HEK293 (cell line): ENCODE results near the gene MARK3.
A peak's percentile ranks its signal among the peaks of the same experiment; 100 is the strongest.

Experiments
- CTCF ChIA-PET: fragments of 350-600 bp; formaldehyde crosslinking; extraction: SDS; loops from one replicate; lab custom pipeline; 2021; ENCODE audit warnings: antibody characterized with exemption; lab: Yijun Ruan, JAX
- POLR2A ChIA-PET: fragments of 300-600 bp; formaldehyde crosslinking; extraction: SDS; loops from one replicate; lab custom pipeline; 2020; ENCODE audit warnings: antibody characterized with exemption, inconsistent platforms; lab: Yijun Ruan, JAX
- H3K27ac ChIP-seq: fragments of 200-500 bp; sonication (Bioruptor generic); 2 replicates; pipeline ENCODE4 v1.5.1; 2014; ENCODE audit warnings: low read depth, low read length, control low read depth, inconsistent platforms; ENCODE audit errors: extremely low read depth
- H3K36me3 ChIP-seq, 2 experiments: fragments of 200-500 bp in 1 of 2; sonication (Bioruptor generic) in 1 of 2; 1 replicate in 1 of 2; 2 replicates in 1 of 2; pipeline ENCODE4 v1.5.1; 2014 to 2017; ENCODE audit warnings: inconsistent platforms in 2 of 2, low read length in 2 of 2; ENCODE audit not compliant: control insufficient read depth in 2 of 2, insufficient read depth in 1 of 2
- H3K4me1 ChIP-seq: fragments of 200-500 bp; sonication (Bioruptor generic); 2 replicates; pipeline ENCODE4 v1.5.1; 2014; ENCODE audit warnings: mild to moderate bottlenecking, low read length, inconsistent platforms; ENCODE audit not compliant: control insufficient read depth, insufficient read depth
- H3K4me3 ChIP-seq: 2 replicates; pipeline ENCODE4 v1.5.1; 2011; ENCODE audit warnings: low read depth, mild to moderate bottlenecking, control low read depth, low read length, moderate library complexity
- H3K9me3 ChIP-seq: fragments of 200-500 bp; sonication (Bioruptor generic); 2 replicates; pipeline ENCODE4 v1.5.1; 2014; ENCODE audit warnings: low read depth, low read length, inconsistent platforms; ENCODE audit not compliant: control insufficient read depth, insufficient read depth
- BCL6B ChIP-seq: fragments of 450-650 bp; formaldehyde crosslinking; IDR thresholded peaks from 2 replicates; pipeline ENCODE4 v1.5.1; 2017; ENCODE audit warnings: missing biosample characterization, missing genetic modification characterization
- GLIS2 ChIP-seq: fragments of 450-650 bp; formaldehyde crosslinking; IDR thresholded peaks from 2 replicates; pipeline ENCODE4 v1.5.1; 2016; ENCODE audit warnings: missing biosample characterization, missing genetic modification characterization
- HIC1 ChIP-seq: fragments of 450-650 bp; formaldehyde crosslinking; IDR thresholded peaks from 2 replicates; pipeline ENCODE4 v1.5.1; 2016; ENCODE audit warnings: missing biosample characterization, missing genetic modification characterization
- INSM2 ChIP-seq: fragments of 450-650 bp; formaldehyde crosslinking; IDR thresholded peaks from 2 replicates; pipeline ENCODE4 v1.5.1; 2016; ENCODE audit warnings: missing biosample characterization, missing genetic modification characterization
- PATZ1 ChIP-seq: fragments of 450-650 bp; formaldehyde crosslinking; IDR thresholded peaks from 2 replicates; pipeline ENCODE4 v1.5.1; 2016; ENCODE audit warnings: missing biosample characterization, missing genetic modification characterization
- ZBTB44 ChIP-seq: fragments of 450-650 bp; IDR thresholded peaks from 2 replicates; pipeline ENCODE4 v1.5.1; 2018; ENCODE audit warnings: missing biosample characterization, mild to moderate bottlenecking, missing genetic modification characterization
- ZNF18 ChIP-seq: fragments of 450-650 bp; formaldehyde crosslinking; IDR thresholded peaks from 2 replicates; pipeline ENCODE4 v1.5.1; 2016; ENCODE audit warnings: missing biosample characterization, missing genetic modification characterization
- ZNF2 ChIP-seq: fragments of 450-650 bp; formaldehyde crosslinking; IDR thresholded peaks from 2 replicates; pipeline ENCODE4 v1.5.1; 2016; ENCODE audit warnings: missing biosample characterization, missing genetic modification characterization
- ZNF214 ChIP-seq: fragments of 450-650 bp; formaldehyde crosslinking; IDR thresholded peaks from 2 replicates; pipeline ENCODE4 v1.5.1; 2017; ENCODE audit warnings: missing biosample characterization, mild to moderate bottlenecking, missing genetic modification characterization, borderline replicate concordance
- ZNF239 ChIP-seq: fragments of 450-650 bp; formaldehyde crosslinking; IDR thresholded peaks from 2 replicates; pipeline ENCODE4 v1.5.1; 2016; ENCODE audit warnings: missing biosample characterization, missing genetic modification characterization
- ZNF248 ChIP-seq: fragments of 450-650 bp; formaldehyde crosslinking; IDR thresholded peaks from 2 replicates; pipeline ENCODE4 v1.5.1; 2017; ENCODE audit warnings: missing biosample characterization, missing genetic modification characterization
- ZNF266 ChIP-seq: fragments of 450-650 bp; formaldehyde crosslinking; IDR thresholded peaks from 2 replicates; pipeline ENCODE4 v1.5.1; 2016; ENCODE audit warnings: missing biosample characterization, missing genetic modification characterization, low read depth
- ZNF311 ChIP-seq: fragments of 450-650 bp; formaldehyde crosslinking; IDR thresholded peaks from 2 replicates; pipeline ENCODE4 v1.5.1; 2017; ENCODE audit warnings: missing biosample characterization, missing genetic modification characterization, borderline replicate concordance
- ZNF335 ChIP-seq: fragments of 450-650 bp; formaldehyde crosslinking; conservative IDR thresholded peaks from 2 replicates; pipeline ENCODE4 v1.5.1; 2016; ENCODE audit warnings: missing biosample characterization, missing genetic modification characterization
- ZNF362 ChIP-seq: fragments of 450-650 bp; formaldehyde crosslinking; IDR thresholded peaks from 2 replicates; pipeline ENCODE4 v1.5.1; 2016; ENCODE audit warnings: missing biosample characterization, missing genetic modification characterization
- ZNF560 ChIP-seq: fragments of 450-650 bp; formaldehyde crosslinking; IDR thresholded peaks from 2 replicates; pipeline ENCODE4 v1.5.1; 2017; ENCODE audit warnings: missing biosample characterization, missing genetic modification characterization, borderline replicate concordance
- ZNF600 ChIP-seq: fragments of 450-650 bp; formaldehyde crosslinking; IDR thresholded peaks from 2 replicates; pipeline ENCODE4 v1.5.1; 2016; ENCODE audit warnings: missing biosample characterization, missing genetic modification characterization
- ZNF621 ChIP-seq: fragments of 450-650 bp; formaldehyde crosslinking; IDR thresholded peaks from 2 replicates; pipeline ENCODE4 v1.5.1; 2017; ENCODE audit warnings: missing biosample characterization, missing genetic modification characterization
- ZNF677 ChIP-seq: fragments of 450-650 bp; IDR thresholded peaks from 2 replicates; pipeline ENCODE4 v1.5.0; 2018; ENCODE audit warnings: missing biosample characterization, mild to moderate bottlenecking, missing genetic modification characterization, moderate library complexity
- ZSCAN16 ChIP-seq: fragments of 450-650 bp; formaldehyde crosslinking; IDR thresholded peaks from 2 replicates; pipeline ENCODE4 v1.5.1; 2016; ENCODE audit warnings: missing biosample characterization, missing genetic modification characterization
- ZSCAN4 ChIP-seq: fragments of 450-650 bp; formaldehyde crosslinking; IDR thresholded peaks from 2 replicates; pipeline ENCODE4 v1.5.1; 2017; ENCODE audit warnings: missing biosample characterization, missing genetic modification characterization

MARK3 gene

GRCh38 chr14:103372017-103372416 lies 13.2 kb upstream of the MARK3 start:
- Histone ChIP-seq H3K4me1 (no peaks in the 10 kb centered on the region), H3K36me3 (no peaks in the 10 kb centered on the region), H3K4me3 (no peak overlapping the region), H3K27ac (no peak overlapping the region), H3K9me3 (no peaks in the 10 kb centered on the region)
- ChIA-PET CTCF (no interaction called here), POLR2A (no interaction called here)
- peak; percentile 100 for TF ChIP-seq ZSCAN4 (tag by site-specific recombination)
- TF ChIP-seq ZNF266 (tag by site-specific recombination) = no peak
- no peak for TF ChIP-seq HIC1 (tag by site-specific recombination)
- TF ChIP-seq ZSCAN16 = no peak
- TF ChIP-seq ZNF18 (tag by site-specific recombination) = no peak
- no peak for TF ChIP-seq PATZ1
- peak; percentile 60; the same call in 1 of the 2 replicates for TF ChIP-seq ZNF2
- TF ChIP-seq ZNF677 (tag by site-specific recombination) = no peak
- TF ChIP-seq ZNF560 (tag by site-specific recombination) = no peak

GRCh38 chr14:103372552-103373304 lies 12.5 kb upstream of the MARK3 start:
- Histone ChIP-seq H3K27ac (no peak overlapping the region), H3K4me3 (no peak overlapping the region), H3K4me1 (no peaks in the 10 kb centered on the region), H3K36me3 (no peaks in the 10 kb centered on the region), H3K9me3 (no peaks in the 10 kb centered on the region)
- TF ChIP-seq ZNF239 (tag by site-specific recombination) = no peak
- no peak for TF ChIP-seq ZBTB44 (tag by site-specific recombination)
- TF ChIP-seq ZNF335 (tag by site-specific recombination) = no peak
- TF ChIP-seq ZNF311 (tag by site-specific recombination) = no peak
- no peak for TF ChIP-seq ZNF621 (tag by site-specific recombination)
- 0 out of 2 replicates have a peak, but pooled peaks have one; percentile 20 for TF ChIP-seq ZNF600 (tag by site-specific recombination)
- no peak for TF ChIP-seq GLIS2 (tag by site-specific recombination)
- TF ChIP-seq ZNF214 (tag by site-specific recombination) = no peak
- TF ChIP-seq ZNF248 = no peak
- TF ChIP-seq BCL6B (tag by site-specific recombination) = no peak
- peak; percentile 71; the same call in 1 of the 2 replicates for TF ChIP-seq ZNF362 (tag by site-specific recombination)
- TF ChIP-seq INSM2 (tag by site-specific recombination) = no peak
- TF ChIP-seq, all 188 proteins: peak for 2
- CTCF ChIA-PET = interaction anchor here (0.6 kb wide), 2 partner anchors 77 to 678 kb away, joined by 5 to 7 read pairs; no protein-coding TSS in a partner anchor
- POLR2A ChIA-PET = no interaction called here
